ENCODE results near the gene ROBO1. TPM values are rescaled to one million over a fixed set of nuclear protein-coding genes. Genes with fewer than 3 reads are reported as not detected.

The ROBO1 gene
- total RNA-seq, 2 experiments from 2014 or later: 0.36 to 0.69 TPM

DNA sequence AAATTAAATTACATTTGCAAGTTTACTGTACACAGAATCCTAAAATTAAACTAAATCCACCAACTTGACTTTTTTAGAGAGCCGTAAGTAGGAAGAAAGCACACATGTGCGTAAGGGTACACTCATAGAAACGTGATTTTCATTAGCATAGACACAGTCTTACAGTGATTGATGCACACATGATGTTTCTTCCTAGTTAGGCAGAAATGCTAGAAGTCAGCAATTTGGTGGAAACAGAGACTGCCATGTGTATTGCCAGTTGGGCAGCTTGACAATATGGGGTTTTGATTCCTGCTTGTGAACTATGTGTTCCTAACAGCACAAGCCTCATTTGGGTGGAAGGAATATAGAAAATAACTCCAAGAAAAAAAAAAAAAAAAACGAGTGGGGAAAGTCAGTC, 878.5 kb downstream of the ROBO1 start:
- no peaks in the 10 kb centered on the region for H3K36me3 ChIP-seq (ENCODE audit: insufficient read depth, low read length)
- intact Hi-C loops (cut with DNase I, micrococcal nuclease): no loop called here
- Mint-ChIP-seq H3K27ac (no peak overlapping the region), H3K9me3 (peaks cover 5% of the 10 kb centered on the region), H3K27me3 (no peaks in the 10 kb centered on the region), H3K4me1 (ENCODE audit: low read depth) (no peaks in the 10 kb centered on the region), H3K4me3 (no peak overlapping the region), H3K36me3 (ENCODE audit: low read depth) (no peaks in the 10 kb centered on the region)
- ATAC-seq (ENCODE audit: poor library complexity): no peak
- ChIA-PET CTCF (no interaction called here), POLR2A (no interaction called here)
- no peak for DNase-seq
- no peaks in the 10 kb centered on the region for H3K27me3 ChIP-seq (ENCODE audit: control insufficient read depth in 1 of 2, insufficient read depth in 2 of 2, low read length in 2 of 2)
- H3K9me3 ChIP-seq (ENCODE audit: control insufficient read depth in 1 of 2, insufficient read depth in 1 of 2, low read length in 2 of 2): peaks cover 7 to 8% of the 10 kb centered on the region in 2 experiments
- no peak overlapping the region for H3K4me3 ChIP-seq (ENCODE audit: low read length)
- H3K27ac ChIP-seq (ENCODE audit: low read depth in 1 of 2, low read length in 2 of 2): no peak overlapping the region
- no peak for TF ChIP-seq CTCF (IDR thresholded peaks at IDR 0.05)
- no peaks in the 10 kb centered on the region for H3K4me1 ChIP-seq (ENCODE audit: insufficient read depth, low read length)

- Histone ChIP-seq H3K27me3 (ENCODE audit: control insufficient read depth in 1 of 2, insufficient read depth in 2 of 2, low read length in 2 of 2) (no peaks in the 10 kb centered on the region), H3K9me3 (ENCODE audit: control insufficient read depth in 1 of 2, insufficient read depth in 1 of 2, low read length in 2 of 2) (peaks cover 7 to 8% of the 10 kb centered on the region in 2 experiments), H3K4me1 (ENCODE audit: insufficient read depth, low read length) (no peaks in the 10 kb centered on the region), H3K27ac (ENCODE audit: low read depth in 1 of 2, low read length in 2 of 2) (no peak overlapping the region), H3K4me3 (ENCODE audit: low read length) (no peak overlapping the region), H3K36me3 (ENCODE audit: insufficient read depth, low read length) (no peaks in the 10 kb centered on the region)
- Mint-ChIP-seq H3K36me3 (ENCODE audit: low read depth) (no peaks in the 10 kb centered on the region), H3K4me1 (ENCODE audit: low read depth) (no peaks in the 10 kb centered on the region), H3K4me3 (no peak overlapping the region), H3K27me3 (no peaks in the 10 kb centered on the region), H3K27ac (no peak overlapping the region), H3K9me3 (peaks cover 5% of the 10 kb centered on the region)
- POLR2A ChIA-PET: no interaction called here
- no peak for ATAC-seq (ENCODE audit: poor library complexity)
- CTCF ChIA-PET: no interaction called here
- TF ChIP-seq CTCF (IDR thresholded peaks at IDR 0.05): no peak
- intact Hi-C loops (cut with DNase I, micrococcal nuclease): no loop called here
- no peak for DNase-seq
Measured at GRCh38 chr3:78888635-78889034, 879.2 kb downstream of the ROBO1 start.

DNA sequence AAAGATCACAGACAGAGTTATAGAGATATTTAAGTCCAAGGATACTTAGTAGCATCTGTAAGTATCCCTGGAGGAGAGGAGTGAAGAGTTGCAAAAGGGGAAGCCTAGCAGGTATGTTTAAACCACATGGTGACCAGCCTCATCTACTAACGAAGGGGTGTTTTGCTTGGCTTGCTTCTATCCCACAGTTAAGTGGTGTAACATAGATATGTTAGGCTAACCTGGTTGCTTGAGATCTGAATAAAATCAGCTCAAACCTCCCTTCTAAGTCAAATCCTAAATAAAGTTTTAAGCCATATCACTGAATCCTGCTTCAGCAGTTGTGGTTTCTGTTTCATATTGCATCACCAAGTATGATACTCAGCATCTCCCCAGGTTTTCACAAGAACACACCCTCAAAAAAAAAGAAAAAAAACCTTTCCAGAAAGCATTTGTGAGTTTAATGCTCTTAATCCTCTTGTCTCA, 880.2 kb downstream of the ROBO1 start:
- Histone ChIP-seq H3K36me3 (ENCODE audit: insufficient read depth, low read length) (no peaks in the 10 kb centered on the region), H3K4me1 (ENCODE audit: insufficient read depth, low read length) (no peaks in the 10 kb centered on the region), H3K27ac (ENCODE audit: low read depth in 1 of 2, low read length in 2 of 2) (no peak overlapping the region), H3K9me3 (ENCODE audit: control insufficient read depth in 1 of 2, insufficient read depth in 1 of 2, low read length in 2 of 2) (peaks cover 7 to 8% of the 10 kb centered on the region in 2 experiments), H3K4me3 (ENCODE audit: low read length) (no peak overlapping the region), H3K27me3 (ENCODE audit: control insufficient read depth in 1 of 2, insufficient read depth in 2 of 2, low read length in 2 of 2) (no peaks in the 10 kb centered on the region)
- no peak for TF ChIP-seq CTCF (IDR thresholded peaks at IDR 0.05)
- DNase-seq (no peak), ATAC-seq (ENCODE audit: poor library complexity) (no peak)
- no peaks in the 10 kb centered on the region for H3K27me3 Mint-ChIP-seq
- no peak overlapping the region for H3K27ac Mint-ChIP-seq
- H3K4me1 Mint-ChIP-seq (ENCODE audit: low read depth): no peaks in the 10 kb centered on the region
- ChIA-PET CTCF (no interaction called here), POLR2A (no interaction called here)
- intact Hi-C loops (cut with DNase I, micrococcal nuclease): no loop called here
- no peak overlapping the region for H3K4me3 Mint-ChIP-seq
- H3K36me3 Mint-ChIP-seq (ENCODE audit: low read depth): no peaks in the 10 kb centered on the region
- H3K9me3 Mint-ChIP-seq: peaks cover 5% of the 10 kb centered on the region

Measured in CD4-positive, alpha-beta T cell (primary cell).